T-helper 17 cell (primary cell): ENCODE results near the gene ADAT3. TPM values are rescaled to one million over a fixed set of nuclear protein-coding genes. Genes with fewer than 3 reads are reported as not detected.

Experiments
- ATAC-seq: fragments of 150-1000 bp; cut with Tn5 transposase; 2 replicates; pipeline ENCODE4 v1.10.0; 2021; ENCODE audit warnings: mild to moderate bottlenecking, moderate library complexity
- DNase-seq, 3 donors: peaks; one replicate each; pipeline versions ENCODE4 v3.0.0 to v3.0.0-alpha.2; 2020 to 2021
- H3K9me3 ChIP-seq: one replicate; pipeline ENCODE4 v1.7.0; 2013; ENCODE audit warnings: low read length, mild to moderate bottlenecking; ENCODE audit not compliant: control insufficient read depth, poor library complexity, severe bottlenecking
- H3K27ac Mint-ChIP-seq: one replicate; pipeline ENCODE4 v1.8.0; 2022; ENCODE audit warnings: mild to moderate bottlenecking, moderate library complexity, mixed read lengths
- H3K27me3 Mint-ChIP-seq: one replicate; pipeline ENCODE4 v1.8.0; 2022; ENCODE audit warnings: mixed read lengths
- H3K36me3 Mint-ChIP-seq: one replicate; pipeline ENCODE4 v1.8.0; 2022; ENCODE audit warnings: low read depth, mixed read lengths
- H3K4me1 Mint-ChIP-seq: one replicate; pipeline ENCODE4 v1.8.0; 2022; ENCODE audit warnings: mild to moderate bottlenecking, mixed read lengths
- H3K4me3 Mint-ChIP-seq: one replicate; pipeline ENCODE4 v1.8.0; 2022; ENCODE audit warnings: mild to moderate bottlenecking, moderate library complexity, mixed read lengths
- total RNA-seq, 4 donors: library from RNA in 2 of 4; stranded (reverse) in 2 of 4; gene quantifications; one replicate each; pipeline ENCODE4 v1.2.3 and lab custom pipeline; 2022 to 2026

The ADAT3 gene
- total RNA-seq, 2 donors from 2014 or later = 6.4 to 8.5 TPM

- no peaks in the 10 kb centered on the region for H3K27me3 Mint-ChIP-seq
- H3K27ac Mint-ChIP-seq = no peak overlapping the region
- H3K4me3 Mint-ChIP-seq = no peak overlapping the region
- no peaks in the 10 kb centered on the region for H3K36me3 Mint-ChIP-seq
- ATAC-seq (no peak), DNase-seq (no peak)
- peaks cover 4% of the 10 kb centered on the region for H3K4me1 Mint-ChIP-seq
- H3K9me3 ChIP-seq = no peaks in the 10 kb centered on the region
Measured at GRCh38 chr19:1918975-1919374, 13.8 kb downstream of the ADAT3 start.

- peaks cover 4% of the 10 kb centered on the region for H3K4me1 Mint-ChIP-seq
- no peaks in the 10 kb centered on the region for H3K27me3 Mint-ChIP-seq
- no peak overlapping the region for H3K4me3 Mint-ChIP-seq
- H3K9me3 ChIP-seq = no peaks in the 10 kb centered on the region
- ATAC-seq (no peak), DNase-seq (no peak)
- no peaks in the 10 kb centered on the region for H3K36me3 Mint-ChIP-seq
- no peak overlapping the region for H3K27ac Mint-ChIP-seq
Measured at GRCh38 chr19:1920644-1921043, 15.4 kb downstream of the ADAT3 start.

- no peaks in the 10 kb centered on the region for H3K27me3 Mint-ChIP-seq
- ATAC-seq (no peak), DNase-seq (no peak)
- H3K36me3 Mint-ChIP-seq = no peaks in the 10 kb centered on the region
- H3K4me3 Mint-ChIP-seq = no peak overlapping the region
- H3K27ac Mint-ChIP-seq = no peak overlapping the region
- peaks cover 4% of the 10 kb centered on the region for H3K4me1 Mint-ChIP-seq
- H3K9me3 ChIP-seq = no peaks in the 10 kb centered on the region
Measured at GRCh38 chr19:1921326-1921725, 16.1 kb downstream of the ADAT3 start.

DNA sequence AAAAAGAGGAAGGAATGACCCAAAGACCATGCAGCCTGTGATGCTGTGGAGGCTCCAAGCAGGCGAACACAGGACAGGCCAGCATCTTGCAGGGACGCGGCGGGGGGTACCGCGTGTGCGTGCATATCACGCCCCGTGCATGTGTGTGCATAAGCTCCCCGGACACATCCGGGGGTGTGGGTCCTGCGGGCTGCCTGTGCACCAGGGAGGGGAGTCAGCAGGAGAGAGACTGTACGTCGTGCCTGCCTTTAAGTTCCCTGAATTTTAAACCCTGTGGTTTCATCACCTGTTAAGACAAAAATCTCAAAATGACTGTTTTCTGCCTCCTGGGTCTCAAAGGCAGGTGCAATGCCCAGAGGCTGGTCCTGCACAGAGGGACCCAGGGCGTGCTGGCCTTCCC, 16.6 kb downstream of the ADAT3 start:
- H3K9me3 ChIP-seq = no peaks in the 10 kb centered on the region
- ATAC-seq = no peak
- Mint-ChIP-seq H3K4me1 (peaks cover 4% of the 10 kb centered on the region), H3K27me3 (no peaks in the 10 kb centered on the region), H3K4me3 (no peak overlapping the region), H3K36me3 (no peaks in the 10 kb centered on the region), H3K27ac (no peak overlapping the region)
- no peak for DNase-seq

DNA sequence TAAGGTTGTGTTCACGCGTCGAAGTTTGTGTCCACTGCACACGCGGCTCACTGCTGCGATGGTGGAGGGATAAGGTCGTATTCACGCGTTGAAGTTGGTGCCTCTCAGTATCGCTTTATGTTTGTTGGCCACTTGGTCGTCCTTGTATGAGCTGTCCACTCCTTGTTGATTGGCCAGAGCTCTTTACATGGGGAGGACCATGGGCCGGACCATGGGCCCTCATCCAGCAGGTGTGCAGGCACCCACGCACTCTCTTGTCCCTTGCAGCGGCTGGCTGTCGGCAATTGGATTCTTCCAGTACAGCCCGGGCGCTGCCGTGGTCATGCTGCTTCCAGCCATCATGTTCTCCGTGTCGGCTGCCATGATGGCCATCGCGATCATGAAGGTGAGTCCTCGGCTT, 17.6 kb downstream of the ADAT3 start:
- no peak for DNase-seq
- H3K4me1 Mint-ChIP-seq = peaks cover 7% of the 10 kb centered on the region
- no peaks in the 10 kb centered on the region for H3K9me3 ChIP-seq
- peak overlapping the region; percentile 67 for H3K27ac Mint-ChIP-seq
- no peak for ATAC-seq
- H3K4me3 Mint-ChIP-seq = no peak overlapping the region
- no peaks in the 10 kb centered on the region for H3K27me3 Mint-ChIP-seq
- H3K36me3 Mint-ChIP-seq = no peaks in the 10 kb centered on the region

DNA sequence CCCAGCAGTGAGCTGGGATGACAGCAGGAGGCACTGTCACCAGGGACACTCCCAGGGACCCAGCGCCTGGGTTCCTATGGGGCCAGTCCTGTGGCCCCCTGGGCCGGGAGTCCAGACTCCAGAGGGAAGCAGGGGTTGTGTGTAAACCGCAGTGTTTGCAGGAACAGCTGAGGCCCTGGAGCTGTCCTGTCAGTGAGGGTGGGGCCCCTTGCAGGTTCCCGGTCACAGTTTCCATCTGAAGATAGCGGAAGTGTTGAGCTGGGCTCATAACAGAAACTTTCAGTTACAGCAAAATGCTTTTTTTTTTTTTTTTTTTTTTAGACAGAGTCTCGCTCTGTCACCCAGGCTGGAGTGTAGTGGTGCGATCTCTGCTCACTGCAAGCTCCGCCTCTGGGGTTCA, 18.1 kb downstream of the ADAT3 start:
- H3K9me3 ChIP-seq = no peaks in the 10 kb centered on the region
- Mint-ChIP-seq H3K4me1 (peaks cover 9% of the 10 kb centered on the region), H3K4me3 (peak overlapping the region; percentile 71), H3K36me3 (no peaks in the 10 kb centered on the region), H3K27me3 (no peaks in the 10 kb centered on the region), H3K27ac (peak overlapping the region; percentile 67)
- DNase-seq (no peak), ATAC-seq (peak; percentile 66)

DNA sequence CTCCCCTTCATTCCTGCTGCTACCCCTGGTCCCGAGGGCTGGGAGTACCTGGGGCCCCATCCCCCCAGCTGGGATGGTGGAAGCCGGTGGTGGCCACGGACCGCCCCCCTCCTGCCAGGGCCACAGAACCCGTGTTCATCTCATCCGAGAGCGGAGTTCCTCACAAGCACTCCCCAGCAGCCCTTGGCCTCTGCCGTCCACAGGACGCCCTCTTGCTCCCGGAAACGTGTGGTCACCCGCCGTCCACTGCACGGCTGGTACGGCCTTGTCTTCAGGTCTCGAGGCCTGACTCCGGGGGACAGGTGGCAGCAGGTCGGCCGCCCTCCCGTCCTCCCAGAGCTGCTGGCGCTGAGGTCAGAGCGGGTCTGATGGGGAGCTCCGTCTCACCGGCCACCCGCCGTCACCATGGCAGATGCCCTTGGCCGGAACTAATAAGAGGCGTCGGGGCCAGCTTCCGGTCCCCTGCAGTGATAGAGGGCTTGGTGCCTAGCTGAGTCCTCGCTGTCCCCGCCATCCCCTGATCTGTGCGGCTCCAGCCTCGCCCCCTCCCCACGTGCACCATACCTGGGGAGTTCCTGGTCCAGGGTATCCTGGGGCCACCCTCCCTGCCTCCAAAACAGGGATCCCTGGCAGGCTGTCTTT, 19.2 kb downstream of the ADAT3 start:
- DNase-seq = no peak
- Mint-ChIP-seq H3K4me1 (peaks cover 12% of the 10 kb centered on the region), H3K27ac (no peak overlapping the region), H3K27me3 (no peaks in the 10 kb centered on the region), H3K4me3 (no peak overlapping the region), H3K36me3 (no peaks in the 10 kb centered on the region)
- H3K9me3 ChIP-seq = no peaks in the 10 kb centered on the region
- no peak for ATAC-seq

GRCh38 chr19:1925544-1925943, 20.3 kb downstream of the ADAT3 start:
- H3K9me3 ChIP-seq = no peaks in the 10 kb centered on the region
- peaks cover 19% of the 10 kb centered on the region for H3K4me1 Mint-ChIP-seq
- no peak overlapping the region for H3K27ac Mint-ChIP-seq
- no peaks in the 10 kb centered on the region for H3K36me3 Mint-ChIP-seq
- H3K27me3 Mint-ChIP-seq = no peaks in the 10 kb centered on the region
- ATAC-seq = no peak
- no peak for DNase-seq
- H3K4me3 Mint-ChIP-seq = no peak overlapping the region

- DNase-seq = peak; percentile 67 to 85 (median 77)
- H3K4me3 Mint-ChIP-seq = peak overlapping the region; percentile 79
- peak; percentile 90 for ATAC-seq
- H3K27ac Mint-ChIP-seq = peak overlapping the region; percentile 72
- no peaks in the 10 kb centered on the region for H3K9me3 ChIP-seq
- no peaks in the 10 kb centered on the region for H3K36me3 Mint-ChIP-seq
- peaks cover 19% of the 10 kb centered on the region for H3K4me1 Mint-ChIP-seq
- H3K27me3 Mint-ChIP-seq = no peaks in the 10 kb centered on the region
Measured at GRCh38 chr19:1929021-1929742, 24.0 kb downstream of the ADAT3 start.

- H3K9me3 ChIP-seq = no peaks in the 10 kb centered on the region
- Mint-ChIP-seq H3K27me3 (no peaks in the 10 kb centered on the region), H3K36me3 (peaks cover under 1% of the 10 kb centered on the region), H3K4me3 (no peak overlapping the region), H3K27ac (no peak overlapping the region), H3K4me1 (peaks cover 23% of the 10 kb centered on the region)
- DNase-seq (no peak), ATAC-seq (no peak)
Measured at GRCh38 chr19:1931445-1931844, 26.2 kb downstream of the ADAT3 start.

GRCh38 chr19:1932395-1932794, 27.2 kb downstream of the ADAT3 start:
- no peak overlapping the region for H3K27ac Mint-ChIP-seq
- ATAC-seq = no peak

GRCh38 chr19:1933244-1933643, 28.0 kb downstream of the ADAT3 start:
- Mint-ChIP-seq H3K27me3 (no peaks in the 10 kb centered on the region), H3K36me3 (peaks cover 3% of the 10 kb centered on the region), H3K4me3 (no peak overlapping the region), H3K4me1 (peaks cover 22% of the 10 kb centered on the region), H3K27ac (no peak overlapping the region)
- no peaks in the 10 kb centered on the region for H3K9me3 ChIP-seq
- DNase-seq = no peak
- ATAC-seq = no peak

More at GRCh38 chr19:1932395-1932794, 27.2 kb downstream of the ADAT3 start:
- H3K9me3 ChIP-seq = no peaks in the 10 kb centered on the region
- no peak overlapping the region for H3K4me3 Mint-ChIP-seq
- H3K27me3 Mint-ChIP-seq = no peaks in the 10 kb centered on the region
- peaks cover 28% of the 10 kb centered on the region for H3K4me1 Mint-ChIP-seq
- peaks cover 3% of the 10 kb centered on the region for H3K36me3 Mint-ChIP-seq
- no peak for DNase-seq

GRCh38 chr19:1933942-1934341, 28.7 kb downstream of the ADAT3 start:
- DNase-seq (no peak), ATAC-seq (no peak)
- H3K9me3 ChIP-seq = no peaks in the 10 kb centered on the region
- no peak overlapping the region for H3K27ac Mint-ChIP-seq
- H3K36me3 Mint-ChIP-seq = peaks cover 3% of the 10 kb centered on the region
- no peaks in the 10 kb centered on the region for H3K27me3 Mint-ChIP-seq
- no peak overlapping the region for H3K4me3 Mint-ChIP-seq
- H3K4me1 Mint-ChIP-seq = peaks cover 22% of the 10 kb centered on the region
